Measurements from ENCODE around the gene LETM1. TPM values are rescaled to one million over a fixed set of nuclear protein-coding genes. Genes with fewer than 3 reads are reported as not detected.

Gene LETM1
- total RNA-seq, 1 donor from 2014 or later, result 67.5 TPM

GRCh38 chr4:1864076-1865008 lies 8.4 kb upstream of the LETM1 start:
- no peak for TF ChIP-seq POLR2AphosphoS5 (IDR thresholded peaks at IDR 0.05; ENCODE audit: insufficient read depth in 1 of 2, low read depth in 1 of 2)
- TF ChIP-seq POLR2A (IDR thresholded peaks at IDR 0.05), result no peak
- TF ChIP-seq CTCF (IDR thresholded peaks at IDR 0.05), result no peak
- H3K4me1 ChIP-seq, result peaks cover 11% of the 10 kb centered on the region
- H3K27ac ChIP-seq, result no peak overlapping the region
- H3K9me3 ChIP-seq, result no peaks in the 10 kb centered on the region
- intact Hi-C loops (cut with DNase I), result no loop called here
- DNase-seq (ENCODE audit: extremely low spot score in 2 of 2), result no peak
- H3K27me3 ChIP-seq, result no peaks in the 10 kb centered on the region
- H3K36me3 ChIP-seq, result no peaks in the 10 kb centered on the region
- H3K4me3 ChIP-seq, result no peak overlapping the region

GRCh38 chr4:1863297-1864033 lies 7.5 kb upstream of the LETM1 start:
- H3K4me1 ChIP-seq, result peaks cover 9% of the 10 kb centered on the region
- no peaks in the 10 kb centered on the region for H3K36me3 ChIP-seq
- intact Hi-C loops (cut with DNase I), result no loop called here
- H3K9me3 ChIP-seq, result no peaks in the 10 kb centered on the region
- no peak overlapping the region for H3K4me3 ChIP-seq
- H3K27ac ChIP-seq, result no peak overlapping the region
- no peak for DNase-seq (ENCODE audit: extremely low spot score in 2 of 2)
- no peaks in the 10 kb centered on the region for H3K27me3 ChIP-seq
- TF ChIP-seq CTCF (IDR thresholded peaks at IDR 0.05) (no peak), POLR2AphosphoS5 (IDR thresholded peaks at IDR 0.05; ENCODE audit: insufficient read depth in 1 of 2, low read depth in 1 of 2) (no peak), POLR2A (IDR thresholded peaks at IDR 0.05) (no peak)

GRCh38 chr4:1862961-1863296 lies 7.0 kb upstream of the LETM1 start:
- Histone ChIP-seq H3K9me3 (no peaks in the 10 kb centered on the region), H3K4me1 (peaks cover 9% of the 10 kb centered on the region), H3K27ac (no peak overlapping the region), H3K4me3 (no peak overlapping the region), H3K27me3 (no peaks in the 10 kb centered on the region), H3K36me3 (no peaks in the 10 kb centered on the region)
- TF ChIP-seq POLR2AphosphoS5 (IDR thresholded peaks at IDR 0.05; ENCODE audit: insufficient read depth in 1 of 2, low read depth in 1 of 2), result no peak
- no peak for TF ChIP-seq CTCF (IDR thresholded peaks at IDR 0.05)
- TF ChIP-seq POLR2A (IDR thresholded peaks at IDR 0.05), result no peak
- intact Hi-C loops (cut with DNase I), result no loop called here
- DNase-seq (ENCODE audit: extremely low spot score in 2 of 2), result no peak

- H3K27me3 ChIP-seq, result no peaks in the 10 kb centered on the region
- no peaks in the 10 kb centered on the region for H3K36me3 ChIP-seq
- TF ChIP-seq CTCF (IDR thresholded peaks at IDR 0.05) (no peak), POLR2A (IDR thresholded peaks at IDR 0.05) (no peak), POLR2AphosphoS5 (IDR thresholded peaks at IDR 0.05; ENCODE audit: insufficient read depth in 1 of 2, low read depth in 1 of 2) (no peak)
- peaks cover 15% of the 10 kb centered on the region for H3K4me1 ChIP-seq
- no peak overlapping the region for H3K4me3 ChIP-seq
- intact Hi-C loops (cut with DNase I), result no loop called here
- H3K9me3 ChIP-seq, result no peaks in the 10 kb centered on the region
- no peak for DNase-seq (ENCODE audit: extremely low spot score in 2 of 2)
- no peak overlapping the region for H3K27ac ChIP-seq
These were observed 6.3 kb upstream of the LETM1 start for GRCh38 chr4:1862055-1862911.
